Measurements from ENCODE around the gene BRPF3. TPM values are rescaled to one million over a fixed set of nuclear protein-coding genes. Genes with fewer than 3 reads are reported as not detected.

Gene BRPF3
- total RNA-seq, 1 donor from 2014 or later, result 32.0 TPM

- no peaks in the 10 kb centered on the region for H3K27me3 ChIP-seq (ENCODE audit: insufficient read depth, low read length)
- no peaks in the 10 kb centered on the region for H3K36me3 Mint-ChIP-seq (ENCODE audit: low read depth, unreplicated experiment)
- no peak for FAIRE-seq
- TF ChIP-seq CTCF (IDR thresholded peaks at IDR 0.05; ENCODE audit: insufficient read depth, low read depth, low read length) (no peak), EZH2 (IDR thresholded peaks at IDR 0.05; ENCODE audit: insufficient read depth, low read length) (no peak)
- peaks cover 8% of the 10 kb centered on the region for H3K4me1 Mint-ChIP-seq (ENCODE audit: low read depth, unreplicated experiment)
- H3K27ac Mint-ChIP-seq (ENCODE audit: unreplicated experiment), result peak overlapping the region; percentile 6
- H3K4me3 ChIP-seq (ENCODE audit: insufficient read depth, low read depth, low read length), result no peak overlapping the region
- no peaks in the 10 kb centered on the region for H3K79me2 ChIP-seq (ENCODE audit: insufficient read depth, low read length)
- no peaks in the 10 kb centered on the region for H3K9me3 ChIP-seq (ENCODE audit: insufficient read depth, low read depth, low read length)
- no peak overlapping the region for H3K4me3 Mint-ChIP-seq (ENCODE audit: unreplicated experiment)
- H3K9ac ChIP-seq (ENCODE audit: low read length), result no peak overlapping the region
- H2AFZ ChIP-seq (ENCODE audit: low read depth, low read length), result no peak overlapping the region
- peaks cover 7% of the 10 kb centered on the region for H3K27me3 Mint-ChIP-seq (ENCODE audit: low read depth, unreplicated experiment)
- H4K20me1 ChIP-seq (ENCODE audit: insufficient read depth, low read length), result no peaks in the 10 kb centered on the region
- no peaks in the 10 kb centered on the region for H3K36me3 ChIP-seq (ENCODE audit: insufficient read depth, low read length)
- H3K27ac ChIP-seq (ENCODE audit: low read depth, low read length), result no peak overlapping the region
- H3K9me3 Mint-ChIP-seq (ENCODE audit: unreplicated experiment), result no peaks in the 10 kb centered on the region
- H3K4me1 ChIP-seq (ENCODE audit: insufficient read depth, low read length), result peaks cover 6% of the 10 kb centered on the region
- DNase-seq (ENCODE audit: low read depth), result no peak
- H3K4me2 ChIP-seq (ENCODE audit: low read length), result no peak overlapping the region
Observed at GRCh38 chr6:36244641-36245280, 48.2 kb downstream of the BRPF3 start.

GRCh38 chr6:36245572-36246061, 49.1 kb downstream of the BRPF3 start:
- Histone ChIP-seq H3K27me3 (ENCODE audit: insufficient read depth, low read length) (no peaks in the 10 kb centered on the region), H3K79me2 (ENCODE audit: insufficient read depth, low read length) (no peaks in the 10 kb centered on the region), H3K9me3 (ENCODE audit: insufficient read depth, low read depth, low read length) (no peaks in the 10 kb centered on the region), H3K4me3 (ENCODE audit: insufficient read depth, low read depth, low read length) (no peak overlapping the region), H3K27ac (ENCODE audit: low read depth, low read length) (no peak overlapping the region), H3K36me3 (ENCODE audit: insufficient read depth, low read length) (no peaks in the 10 kb centered on the region), H4K20me1 (ENCODE audit: insufficient read depth, low read length) (no peaks in the 10 kb centered on the region), H2AFZ (ENCODE audit: low read depth, low read length) (no peak overlapping the region), H3K9ac (ENCODE audit: low read length) (no peak overlapping the region), H3K4me2 (ENCODE audit: low read length) (no peak overlapping the region), H3K4me1 (ENCODE audit: insufficient read depth, low read length) (peaks cover 6% of the 10 kb centered on the region)
- Mint-ChIP-seq H3K27me3 (ENCODE audit: low read depth, unreplicated experiment) (peaks cover 7% of the 10 kb centered on the region), H3K36me3 (ENCODE audit: low read depth, unreplicated experiment) (no peaks in the 10 kb centered on the region), H3K9me3 (ENCODE audit: unreplicated experiment) (no peaks in the 10 kb centered on the region), H3K4me3 (ENCODE audit: unreplicated experiment) (no peak overlapping the region), H3K27ac (ENCODE audit: unreplicated experiment) (no peak overlapping the region), H3K4me1 (ENCODE audit: low read depth, unreplicated experiment) (peaks cover 8% of the 10 kb centered on the region)
- FAIRE-seq, result no peak
- TF ChIP-seq CTCF (IDR thresholded peaks at IDR 0.05; ENCODE audit: insufficient read depth, low read depth, low read length) (no peak), EZH2 (IDR thresholded peaks at IDR 0.05; ENCODE audit: insufficient read depth, low read length) (no peak)
- DNase-seq (ENCODE audit: low read depth), result no peak

All from astrocyte (in vitro differentiated cells and primary cell).